Measurements from ENCODE around the gene DGKI. TPM values are rescaled to one million over a fixed set of nuclear protein-coding genes. Genes with fewer than 3 reads are reported as not detected.

The DGKI gene
- total RNA-seq, 1 experiment from 2014 or later = 0.15 TPM

GRCh38 chr7:137801003-137801402, 45.8 kb downstream of the DGKI start:
- intact Hi-C loops (cut with micrococcal nuclease) = no loop called here
- no peak overlapping the region for H2AFZ ChIP-seq (ENCODE audit: low read depth, low read length, poor library complexity, severe bottlenecking)
- ATAC-seq (no peak), DNase-seq (ENCODE audit: low read depth, low spot score) (no peak)
- no peaks in the 10 kb centered on the region for H3K4me1 ChIP-seq (ENCODE audit: control insufficient read depth in 1 of 2, insufficient read depth in 2 of 2, low read length in 2 of 2)
- no peaks in the 10 kb centered on the region for H4K20me1 ChIP-seq (ENCODE audit: insufficient read depth)
- RAD21 ChIA-PET (ENCODE audit: low non-redundant PET in 1 of 2, low total read pairs in 2 of 2, uncharacterized antibody in 2 of 2, unreplicated experiment in 2 of 2) = interaction anchor here in 1 of 2 experiments (0.6 kb wide), 1 partner anchor 85 kb away, joined by 3 read pairs; no protein-coding TSS in a partner anchor
- peaks cover 30% of the 10 kb centered on the region for H3K27me3 ChIP-seq (ENCODE audit: insufficient read depth, low read length)
- H3K9me3 ChIP-seq (ENCODE audit: control insufficient read depth in 1 of 2, insufficient read depth in 1 of 2, low read depth in 1 of 2, low read length in 2 of 2) = no peaks in the 10 kb centered on the region
- BruUV-seq (replicated peaks) = no TSS peak
- no peak overlapping the region for H3K4me2 ChIP-seq (ENCODE audit: low read length)
- POLR2A ChIA-PET = no interaction called here
- no peak overlapping the region for H3K9ac ChIP-seq (ENCODE audit: low read length)
- no peaks in the 10 kb centered on the region for H3K9me2 ChIP-seq (ENCODE audit: insufficient read depth)
- no peak overlapping the region for H3K4me3 ChIP-seq (replicated peaks in 1 of 2; ENCODE audit: low read depth in 1 of 2, low read length in 2 of 2)
- no peaks in the 10 kb centered on the region for H3K79me2 ChIP-seq (ENCODE audit: insufficient read depth, low read length)
- TF ChIP-seq TCF7L2 (IDR thresholded peaks at IDR 0.05; ENCODE audit: borderline replicate concordance, extremely low read depth, insufficient read depth, insufficient read length) (no peak), EGR1 (IDR thresholded peaks at IDR 0.05; ENCODE audit: low read depth) (no peak), SIN3A (IDR thresholded peaks at IDR 0.05; ENCODE audit: low read depth) (no peak), EZH2phosphoT487 (IDR thresholded peaks at IDR 0.05; ENCODE audit: borderline replicate concordance) (no peak), ZBTB33 (IDR thresholded peaks at IDR 0.05; ENCODE audit: extremely low read depth, insufficient replicate concordance, low read length) (no peak)
- H3K36me3 ChIP-seq (ENCODE audit: control insufficient read depth in 1 of 2, insufficient read depth in 2 of 2, low read length in 2 of 2) = no peaks in the 10 kb centered on the region
- CTCF ChIA-PET = no interaction called here
- no peak overlapping the region for H3K27ac ChIP-seq (ENCODE audit: low read depth, low read length)

- H2AFZ ChIP-seq (ENCODE audit: low read depth, low read length, poor library complexity, severe bottlenecking) = no peak overlapping the region
- DNase-seq (ENCODE audit: low read depth, low spot score) = no peak
- H3K9me3 ChIP-seq (ENCODE audit: control insufficient read depth in 1 of 2, insufficient read depth in 1 of 2, low read depth in 1 of 2, low read length in 2 of 2) = no peaks in the 10 kb centered on the region
- H3K9ac ChIP-seq (ENCODE audit: low read length) = no peak overlapping the region
- no peaks in the 10 kb centered on the region for H3K36me3 ChIP-seq (ENCODE audit: control insufficient read depth in 1 of 2, insufficient read depth in 2 of 2, low read length in 2 of 2)
- CTCF ChIA-PET = no interaction called here
- no peak overlapping the region for H3K27ac ChIP-seq (ENCODE audit: low read depth, low read length)
- ATAC-seq = no peak
- TF ChIP-seq POLR2AphosphoS5 (IDR thresholded peaks at IDR 0.05; ENCODE audit: low read depth, low read length) (no peak), CBX3 (IDR thresholded peaks at IDR 0.05; ENCODE audit: low read depth) (no peak), JUND (IDR thresholded peaks at IDR 0.05) (no peak)
- H3K4me2 ChIP-seq (ENCODE audit: low read length) = no peak overlapping the region
- H3K27me3 ChIP-seq (ENCODE audit: insufficient read depth, low read length) = peaks cover 9% of the 10 kb centered on the region; the same call in 1 of the 2 replicates
- intact Hi-C loops (cut with micrococcal nuclease) = no loop called here
- no peaks in the 10 kb centered on the region for H3K9me2 ChIP-seq (ENCODE audit: insufficient read depth)
- no peaks in the 10 kb centered on the region for H3K4me1 ChIP-seq (ENCODE audit: control insufficient read depth in 1 of 2, insufficient read depth in 2 of 2, low read length in 2 of 2)
- no peak overlapping the region for H3K4me3 ChIP-seq (replicated peaks in 1 of 2; ENCODE audit: low read depth in 1 of 2, low read length in 2 of 2)
- H3K79me2 ChIP-seq (ENCODE audit: insufficient read depth, low read length) = no peaks in the 10 kb centered on the region
- no TSS peak for BruUV-seq (replicated peaks)
- POLR2A ChIA-PET = no interaction called here
- no peaks in the 10 kb centered on the region for H4K20me1 ChIP-seq (ENCODE audit: insufficient read depth)
- RAD21 ChIA-PET (ENCODE audit: low non-redundant PET in 1 of 2, low total read pairs in 2 of 2, uncharacterized antibody in 2 of 2, unreplicated experiment in 2 of 2) = no interaction called here
Measured at GRCh38 chr7:137798073-137798763, 48.6 kb downstream of the DGKI start.

Data from HCT116 (cell line).